MM.1S (cell line): Measurements from ENCODE around the gene TFAP2D.

ENCODE experiments used
- DNase-seq: peaks from one replicate; pipeline ENCODE4 v3.0.0-alpha.2; 2015
- H2AFZ ChIP-seq: fragments of 300-600 bp; sonication (generic); 2 replicates; pipeline ENCODE4 v1.6.0; 2016; ENCODE audit warnings: antibody characterized with exemption, low read length
- H3F3A ChIP-seq: fragments of 300-600 bp; sonication (generic); 2 replicates; pipeline ENCODE4 v1.6.1; 2016; ENCODE audit warnings: mild to moderate bottlenecking, antibody characterized with exemption, low read length, moderate library complexity, mixed read lengths; ENCODE audit not compliant: insufficient read depth
- H3K27ac ChIP-seq: fragments of 300-600 bp; sonication (generic); 2 replicates; pipeline ENCODE4 v1.5.1; 2016; ENCODE audit warnings: mild to moderate bottlenecking, low read length
- H3K27me3 ChIP-seq: fragments of 300-600 bp; sonication (generic); replicated peaks from 2 replicates; pipeline ENCODE4 v1.6.0; 2016; ENCODE audit warnings: low read length; ENCODE audit not compliant: insufficient read depth
- H3K36me3 ChIP-seq: fragments of 300-600 bp; sonication (generic); replicated peaks from 2 replicates; pipeline ENCODE4 v1.6.1; 2016; ENCODE audit warnings: mild to moderate bottlenecking, low read length, mixed read lengths; ENCODE audit not compliant: insufficient read depth
- H3K4me1 ChIP-seq: fragments of 300-600 bp; sonication (generic); 2 replicates; pipeline ENCODE4 v1.6.1; 2016; ENCODE audit warnings: low read length, mixed read lengths
- H3K4me2 ChIP-seq: fragments of 300-600 bp; sonication (generic); 2 replicates; pipeline ENCODE4 v1.6.0; 2016; ENCODE audit warnings: low read depth, low read length
- H3K4me3 ChIP-seq: fragments of 300-600 bp; sonication (generic); 2 replicates; pipeline ENCODE4 v1.5.1; 2016; ENCODE audit warnings: low read length, mixed read lengths
- H3K79me2 ChIP-seq: fragments of 300-600 bp; sonication (generic); 2 replicates; pipeline ENCODE4 v1.6.1; 2016; ENCODE audit warnings: mixed run types, low read length, mixed read lengths
- H3K9ac ChIP-seq: fragments of 300-600 bp; sonication (generic); 2 replicates; pipeline ENCODE4 v1.6.1; 2016; ENCODE audit warnings: low read length, mixed read lengths
- H3K9me2 ChIP-seq: fragments of 300-600 bp; sonication (generic); replicated peaks from 2 replicates; pipeline ENCODE4 v1.6.1; 2016; ENCODE audit warnings: mild to moderate bottlenecking, low read length, mixed read lengths; ENCODE audit not compliant: insufficient read depth
- H3K9me3 ChIP-seq: fragments of 300-600 bp; sonication (generic); replicated peaks from 2 replicates; pipeline ENCODE4 v1.6.1; 2016; ENCODE audit warnings: mild to moderate bottlenecking, low read length, mixed read lengths; ENCODE audit not compliant: insufficient read depth
- H4K20me1 ChIP-seq: fragments of 300-600 bp; sonication (generic); 2 replicates; pipeline ENCODE4 v1.6.1; 2016; ENCODE audit warnings: mild to moderate bottlenecking, low read length, moderate library complexity, mixed read lengths; ENCODE audit not compliant: insufficient read depth
- CTCF ChIP-seq: fragments of 300-600 bp; sonication (generic); IDR thresholded peaks from 2 replicates; pipeline ENCODE4 v1.5.1; 2016; ENCODE audit warnings: antibody characterized with exemption, low read length, mixed read lengths
- EZH2 ChIP-seq: fragments of 300-600 bp; sonication (generic); optimal IDR thresholded peaks from 2 replicates; pipeline ENCODE3; 2017; ENCODE audit warnings: low read depth, mild to moderate bottlenecking, antibody characterized with exemption, low read length, mixed read lengths
- EZH2phosphoT487 ChIP-seq: fragments of 300-600 bp; sonication (generic); IDR thresholded peaks from 2 replicates; pipeline ENCODE4 v1.6.1; 2018; ENCODE audit warnings: antibody characterized with exemption, low read length

The TFAP2D gene

GRCh38 chr6:50816115-50816675, 102.9 kb downstream of the TFAP2D start:
- H3K27me3 ChIP-seq, result peaks cover 5% of the 10 kb centered on the region; the same call in 1 of the 2 replicates
- no peaks in the 10 kb centered on the region for H3K9me3 ChIP-seq
- no peaks in the 10 kb centered on the region for H3K4me1 ChIP-seq
- H3K4me2 ChIP-seq, result peak overlapping the region; percentile 79; the same call in 1 of the 2 replicates
- no peaks in the 10 kb centered on the region for H3K36me3 ChIP-seq
- no peaks in the 10 kb centered on the region for H3K9me2 ChIP-seq
- H3K79me2 ChIP-seq, result no peaks in the 10 kb centered on the region
- H3F3A ChIP-seq, result no peaks in the 10 kb centered on the region; the same call in 1 of the 2 replicates
- peak; percentile 78 for DNase-seq
- peak; percentile 67 for TF ChIP-seq CTCF
- no peak for TF ChIP-seq EZH2
- no peak overlapping the region for H3K27ac ChIP-seq
- H2AFZ ChIP-seq, result peak overlapping the region; percentile 94
- H4K20me1 ChIP-seq, result no peaks in the 10 kb centered on the region
- H3K9ac ChIP-seq, result peak overlapping the region; percentile 20; the same call in 1 of the 2 replicates
- H3K4me3 ChIP-seq, result peak overlapping the region; percentile 68

- Histone ChIP-seq H3K9ac (no peak overlapping the region), H2AFZ (no peak overlapping the region), H3K4me3 (no peak overlapping the region), H4K20me1 (no peaks in the 10 kb centered on the region), H3K36me3 (no peaks in the 10 kb centered on the region), H3K27me3 (peaks cover 5% of the 10 kb centered on the region; the same call in 1 of the 2 replicates), H3K4me1 (no peaks in the 10 kb centered on the region), H3F3A (no peaks in the 10 kb centered on the region; the same call in 1 of the 2 replicates), H3K9me3 (no peaks in the 10 kb centered on the region), H3K79me2 (no peaks in the 10 kb centered on the region), H3K4me2 (no peak overlapping the region), H3K27ac (no peak overlapping the region), H3K9me2 (no peaks in the 10 kb centered on the region)
- TF ChIP-seq CTCF (no peak), EZH2 (no peak), EZH2phosphoT487 (no peak)
- DNase-seq, result no peak
These were observed 103.8 kb downstream of the TFAP2D start for GRCh38 chr6:50816947-50817645.

- no peaks in the 10 kb centered on the region for H3K9me2 ChIP-seq
- no peak overlapping the region for H2AFZ ChIP-seq
- no peaks in the 10 kb centered on the region for H4K20me1 ChIP-seq
- DNase-seq, result no peak
- H3K4me3 ChIP-seq, result no peak overlapping the region
- no peaks in the 10 kb centered on the region; the same call in 1 of the 2 replicates for H3F3A ChIP-seq
- H3K27ac ChIP-seq, result no peak overlapping the region
- TF ChIP-seq EZH2phosphoT487 (no peak), CTCF (no peak), EZH2 (no peak)
- no peak overlapping the region for H3K4me2 ChIP-seq
- no peaks in the 10 kb centered on the region for H3K79me2 ChIP-seq
- H3K9me3 ChIP-seq, result no peaks in the 10 kb centered on the region
- peaks cover 5% of the 10 kb centered on the region; the same call in 1 of the 2 replicates for H3K27me3 ChIP-seq
- H3K9ac ChIP-seq, result no peak overlapping the region
- H3K4me1 ChIP-seq, result no peaks in the 10 kb centered on the region
- H3K36me3 ChIP-seq, result no peaks in the 10 kb centered on the region
These were observed 104.3 kb downstream of the TFAP2D start for GRCh38 chr6:50817646-50817950.
